ENCODE measurements around the gene NDUFV1. TPM values are rescaled to one million over a fixed set of nuclear protein-coding genes. Genes with fewer than 3 reads are reported as not detected.
"Not testable (repeated sequence)": the region's sequence is repeated elsewhere in the genome, so short reads cannot be mapped to it uniquely, and the experiment has no call there.

The NDUFV1 gene
- total RNA-seq, 1 donor from 2014 or later, result 244 TPM

- intact Hi-C loops (cut with micrococcal nuclease), result loop anchor here (5.0 kb wide), 1 partner anchor 157 kb away; no protein-coding TSS in a partner anchor
Measured at GRCh38 chr11:67649634-67650510, 43.1 kb downstream of the NDUFV1 start.

- intact Hi-C loops (cut with micrococcal nuclease), result no loop called here
Measured at GRCh38 chr11:67651976-67652781, 45.4 kb downstream of the NDUFV1 start.

GRCh38 chr11:67652965-67653845 lies 46.5 kb downstream of the NDUFV1 start:
- intact Hi-C loops (cut with micrococcal nuclease), result no loop called here

- intact Hi-C loops (cut with micrococcal nuclease), result no loop called here
Measured at GRCh38 chr11:67654225-67654624, 47.5 kb downstream of the NDUFV1 start.

- intact Hi-C loops (cut with micrococcal nuclease), result no loop called here
Measured at GRCh38 chr11:67656278-67656922, 49.7 kb downstream of the NDUFV1 start.

GRCh38 chr11:67657300-67657699 lies 50.6 kb downstream of the NDUFV1 start:
- intact Hi-C loops (cut with micrococcal nuclease), result no loop called here

- intact Hi-C loops (cut with micrococcal nuclease), result loop anchor here (1.0 kb wide), 4 partner anchors 19 to 87 kb away; partner anchors contain the start of gene NUDT8
Measured at GRCh38 chr11:67659651-67660165, 53.0 kb downstream of the NDUFV1 start.

GRCh38 chr11:67660752-67661151 lies 54.0 kb downstream of the NDUFV1 start:
- intact Hi-C loops (cut with micrococcal nuclease), result not testable (repeated sequence)

Other genes with a start within 250 kb of the NDUFV1 start
- 0.15 and 0.29 TPM in 2 replicates for gene CLCF1, start 233.3 kb upstream of the NDUFV1 start, total RNA-seq
- 39.6 and 47.7 TPM in 2 replicates for gene RAD9A, start 214.9 kb upstream of the NDUFV1 start, total RNA-seq
- 347 and 352 TPM in 2 replicates for gene PPP1CA, start 205.1 kb upstream of the NDUFV1 start, total RNA-seq
- 312 and 319 TPM in 2 replicates for gene TBC1D10C, start 202.9 kb upstream of the NDUFV1 start, total RNA-seq
- gene CARNS1, start 191.3 kb upstream of the NDUFV1 start, total RNA-seq, result 0.47 and 0.66 TPM in 2 replicates
- gene RPS6KB2, start 178.4 kb upstream of the NDUFV1 start, total RNA-seq, result 63.7 and 69.5 TPM in 2 replicates
- 406 and 428 TPM in 2 replicates for gene PTPRCAP, start 169.3 kb upstream of the NDUFV1 start, total RNA-seq
- 242 and 243 TPM in 2 replicates for gene CORO1B, start 163.5 kb upstream of the NDUFV1 start, total RNA-seq
- not detected in 2 replicates for gene GPR152, start 154.2 kb upstream of the NDUFV1 start, total RNA-seq
- gene CABP4, start 151.6 kb upstream of the NDUFV1 start, total RNA-seq, result 3.6 and 4.2 TPM in 2 replicates
- 40.5 and 43.9 TPM in 2 replicates for gene TMEM134, start 137.7 kb upstream of the NDUFV1 start, total RNA-seq
- 149 and 163 TPM in 2 replicates for gene AIP, start 123.9 kb upstream of the NDUFV1 start, total RNA-seq
- 118 and 119 TPM in 2 replicates for gene PITPNM1, start 101.6 kb upstream of the NDUFV1 start, total RNA-seq
- gene CDK2AP2, start 98.8 kb upstream of the NDUFV1 start, total RNA-seq, result 189 and 191 TPM in 2 replicates
- gene CABP2, start 83.5 kb upstream of the NDUFV1 start, total RNA-seq, result not detected in 2 replicates
- gene GSTP1, start 23.1 kb upstream of the NDUFV1 start, total RNA-seq, result 262 TPM in 2 replicates
- 6.5 and 6.7 TPM in 2 replicates for gene NUDT8, start 23.0 kb downstream of the NDUFV1 start, total RNA-seq
- gene TBX10, start 32.8 kb downstream of the NDUFV1 start, total RNA-seq, result not detected in 2 replicates
- gene ACY3, start 43.8 kb downstream of the NDUFV1 start, total RNA-seq, result 0.37 TPM in 1 of 2 replicates, not detected in the other
- gene ALDH3B2, start 67.7 kb downstream of the NDUFV1 start, total RNA-seq, result not detected in 2 replicates

All from T-helper 1 cell treated with Interleukin-12 subunit alpha and Interleukin-12 subunit beta and Interleukin-4 antibody, amounts not matched to agents 30 ng/mL and 1 ng/mL, for 36 hours (primary cell).